Measurements from ENCODE around the gene PLP2.

Gene PLP2

DNA sequence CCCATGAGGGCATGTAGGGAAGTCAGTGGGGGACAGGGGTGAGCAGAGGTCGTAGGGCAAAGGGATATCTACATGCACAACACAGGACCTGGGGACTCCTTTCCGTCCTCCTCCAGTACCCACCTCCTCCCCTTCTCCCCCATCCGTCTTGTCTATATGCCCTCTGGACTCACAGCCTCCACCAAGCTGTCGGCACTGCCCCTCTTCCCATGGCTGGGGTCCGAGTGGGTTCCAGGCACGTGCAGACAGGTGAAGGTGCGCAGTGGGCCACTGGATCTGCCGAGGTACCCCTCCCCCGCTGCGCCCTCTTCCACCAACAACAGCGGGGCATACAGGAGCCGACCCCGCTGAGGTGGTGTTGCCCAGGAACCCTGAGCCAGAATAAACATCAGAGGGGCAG lies 33.7 kb downstream of the PLP2 start:
- Mint-ChIP-seq H3K36me3 (ENCODE audit: low read depth) (no peaks in the 10 kb centered on the region), H3K27me3 (no peaks in the 10 kb centered on the region), H3K4me1 (ENCODE audit: low read depth) (peaks cover 6% of the 10 kb centered on the region), H3K4me3 (no peak overlapping the region), H3K9me3 (no peaks in the 10 kb centered on the region), H3K27ac (no peak overlapping the region)

DNA sequence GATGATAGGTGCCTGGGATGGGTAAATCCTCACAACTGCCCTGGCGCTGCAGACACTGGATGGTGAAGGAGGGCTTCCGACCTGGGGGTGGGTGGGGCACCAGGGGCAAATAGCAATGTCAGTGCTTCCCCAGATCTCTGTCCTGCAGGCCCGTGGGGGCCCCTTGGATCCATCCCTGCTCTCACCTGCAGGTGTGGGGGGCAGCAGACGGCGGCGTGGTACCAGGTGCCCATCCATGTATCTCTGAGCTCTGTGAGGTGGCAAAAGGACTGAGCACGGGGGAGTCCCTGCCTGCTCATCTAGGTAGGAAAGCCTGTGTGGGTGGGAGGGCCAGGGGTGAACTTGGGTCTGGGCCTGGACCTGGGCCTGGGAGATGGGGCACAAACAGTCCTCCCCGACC lies 34.8 kb downstream of the PLP2 start:
- peaks cover 3% of the 10 kb centered on the region for H3K4me1 Mint-ChIP-seq (ENCODE audit: low read depth)
- no peaks in the 10 kb centered on the region for H3K9me3 Mint-ChIP-seq
- H3K4me3 Mint-ChIP-seq, result no peak overlapping the region
- no peaks in the 10 kb centered on the region for H3K27me3 Mint-ChIP-seq
- no peak overlapping the region for H3K27ac Mint-ChIP-seq
- no peaks in the 10 kb centered on the region for H3K36me3 Mint-ChIP-seq (ENCODE audit: low read depth)

DNA sequence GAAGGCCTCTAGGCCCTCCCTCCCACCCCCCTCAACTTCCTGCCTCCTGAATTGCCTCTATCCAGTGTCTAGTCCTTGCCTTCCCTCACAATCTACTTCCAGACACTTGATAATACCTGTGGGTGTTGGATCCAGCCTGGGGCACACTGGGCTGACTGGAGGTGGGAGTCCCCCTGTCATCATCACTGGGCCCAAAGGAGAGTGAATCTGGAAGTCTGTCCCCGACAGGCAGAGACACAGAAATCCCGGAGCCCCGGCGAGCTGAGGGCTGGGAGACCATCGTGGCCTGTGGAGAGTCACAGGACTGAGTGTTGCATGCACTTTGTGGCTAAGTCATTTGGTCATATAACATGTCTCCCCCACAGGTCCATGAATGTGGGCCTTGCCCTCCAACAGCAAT lies 36.7 kb downstream of the PLP2 start:
- Mint-ChIP-seq H3K27me3 (no peaks in the 10 kb centered on the region), H3K9me3 (no peaks in the 10 kb centered on the region), H3K4me3 (no peak overlapping the region), H3K36me3 (ENCODE audit: low read depth) (no peaks in the 10 kb centered on the region), H3K27ac (no peak overlapping the region), H3K4me1 (ENCODE audit: low read depth) (peaks cover 3% of the 10 kb centered on the region)

DNA sequence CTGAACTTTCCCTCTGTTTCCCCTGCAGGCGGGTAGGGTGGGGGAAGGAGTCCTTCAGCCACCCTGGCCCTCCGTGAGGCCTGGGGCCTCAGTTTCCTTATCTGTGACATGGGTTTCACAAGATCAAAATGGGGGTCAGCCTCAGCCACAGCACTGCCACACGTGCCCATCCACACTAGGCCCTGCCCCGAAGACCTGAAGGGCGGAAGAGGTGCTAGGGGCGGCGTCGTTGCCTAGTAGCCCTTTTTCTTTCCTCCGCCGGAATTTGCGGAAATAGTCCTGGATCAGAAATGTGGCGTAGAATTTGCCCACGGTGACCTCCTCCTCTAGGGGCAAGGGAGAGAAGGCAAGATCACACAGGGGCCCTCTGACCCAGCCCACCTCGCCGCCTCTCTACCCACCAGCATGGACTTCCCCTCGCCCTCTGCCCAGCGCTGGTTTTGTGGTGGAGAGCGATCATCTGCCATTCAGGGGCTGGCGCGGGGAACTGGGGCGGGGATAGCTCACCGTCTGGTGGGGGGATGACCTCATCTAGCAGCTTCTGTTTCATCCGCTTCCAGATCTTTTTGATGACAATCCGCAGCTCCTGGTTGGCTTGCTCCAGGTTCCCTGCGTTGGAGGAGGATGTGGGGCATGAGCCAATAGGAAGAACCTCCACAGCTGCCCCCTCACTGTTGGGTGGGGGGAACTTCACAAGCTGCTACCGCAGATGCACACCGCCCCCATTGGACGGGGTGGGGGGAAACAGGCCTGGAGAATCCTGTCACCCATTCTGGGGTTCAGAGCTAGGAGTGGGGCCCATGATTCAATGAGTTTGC lies 37.9 kb downstream of the PLP2 start:
- Mint-ChIP-seq H3K4me3 (peak overlapping the region; percentile 45), H3K4me1 (ENCODE audit: low read depth) (peaks cover 3% of the 10 kb centered on the region), H3K27ac (no peak overlapping the region), H3K36me3 (ENCODE audit: low read depth) (no peaks in the 10 kb centered on the region), H3K27me3 (no peaks in the 10 kb centered on the region), H3K9me3 (no peaks in the 10 kb centered on the region)

DNA sequence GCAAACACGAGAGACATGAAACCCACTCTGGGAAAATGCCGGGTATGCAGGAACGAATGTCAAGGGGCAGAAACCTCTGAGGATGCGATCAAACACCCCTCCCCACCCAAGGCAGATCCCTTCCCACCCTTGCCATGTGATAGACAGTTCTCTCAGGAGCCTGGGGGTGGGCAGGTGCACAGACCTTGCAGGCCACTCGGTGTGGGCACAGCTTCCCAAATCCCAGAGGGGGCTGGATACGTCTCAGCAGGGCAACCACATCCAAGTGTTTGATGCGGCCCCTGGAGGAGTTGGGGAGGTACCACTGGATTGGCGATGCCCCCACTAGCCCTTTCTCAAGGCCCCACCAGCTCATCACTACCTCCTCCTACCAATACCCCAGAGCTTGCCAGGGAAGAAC lies 38.7 kb downstream of the PLP2 start:
- no peaks in the 10 kb centered on the region for H3K9me3 Mint-ChIP-seq
- H3K36me3 Mint-ChIP-seq (ENCODE audit: low read depth), result no peaks in the 10 kb centered on the region
- no peak overlapping the region for H3K4me3 Mint-ChIP-seq
- no peaks in the 10 kb centered on the region for H3K27me3 Mint-ChIP-seq
- H3K4me1 Mint-ChIP-seq (ENCODE audit: low read depth), result peaks cover 3% of the 10 kb centered on the region
- no peak overlapping the region for H3K27ac Mint-ChIP-seq

DNA sequence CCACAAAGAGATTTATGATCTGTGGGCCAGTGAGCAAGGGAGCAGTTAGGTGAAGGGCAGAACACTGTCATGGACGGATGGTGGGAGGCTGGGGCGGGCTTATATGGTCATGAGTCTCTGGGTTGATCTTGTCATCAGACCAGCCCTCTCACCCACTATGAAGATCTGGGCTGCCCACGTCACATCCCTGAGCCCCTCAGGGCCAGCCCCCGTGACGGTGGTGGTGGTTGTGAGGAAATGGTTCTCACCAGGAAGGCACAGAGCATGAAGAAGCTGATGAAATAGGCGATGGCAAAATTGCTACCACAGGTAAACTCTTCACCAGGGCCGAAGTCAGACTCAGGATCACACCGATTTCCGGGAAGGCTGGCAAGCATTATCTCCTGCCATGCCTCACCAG lies 39.4 kb downstream of the PLP2 start:
- H3K9me3 Mint-ChIP-seq, result no peaks in the 10 kb centered on the region
- H3K4me1 Mint-ChIP-seq (ENCODE audit: low read depth), result peaks cover 3% of the 10 kb centered on the region
- H3K27me3 Mint-ChIP-seq, result no peaks in the 10 kb centered on the region
- H3K36me3 Mint-ChIP-seq (ENCODE audit: low read depth), result no peaks in the 10 kb centered on the region
- no peak overlapping the region for H3K4me3 Mint-ChIP-seq
- no peak overlapping the region for H3K27ac Mint-ChIP-seq

DNA sequence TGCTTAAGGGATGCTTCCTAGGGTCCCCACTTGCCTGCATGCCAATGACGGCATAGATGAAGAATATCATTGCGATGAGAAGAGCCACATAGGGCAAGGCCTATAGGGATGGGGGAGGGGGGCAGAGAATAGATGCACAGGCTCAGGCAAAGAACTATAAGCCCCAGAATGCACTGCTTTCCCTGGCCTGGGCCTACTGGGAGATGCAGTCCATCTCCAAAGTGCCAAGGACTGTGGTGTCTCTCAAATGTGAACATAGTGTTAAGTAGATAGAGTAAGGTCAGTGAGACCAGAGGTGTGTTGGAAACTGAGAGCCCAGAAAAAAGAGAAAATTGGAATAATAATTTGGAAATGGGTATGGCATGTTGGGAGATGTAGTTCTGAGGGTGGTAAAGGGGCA lies 40.5 kb downstream of the PLP2 start:
- Mint-ChIP-seq H3K27me3 (no peaks in the 10 kb centered on the region), H3K4me3 (no peak overlapping the region)

DNA sequence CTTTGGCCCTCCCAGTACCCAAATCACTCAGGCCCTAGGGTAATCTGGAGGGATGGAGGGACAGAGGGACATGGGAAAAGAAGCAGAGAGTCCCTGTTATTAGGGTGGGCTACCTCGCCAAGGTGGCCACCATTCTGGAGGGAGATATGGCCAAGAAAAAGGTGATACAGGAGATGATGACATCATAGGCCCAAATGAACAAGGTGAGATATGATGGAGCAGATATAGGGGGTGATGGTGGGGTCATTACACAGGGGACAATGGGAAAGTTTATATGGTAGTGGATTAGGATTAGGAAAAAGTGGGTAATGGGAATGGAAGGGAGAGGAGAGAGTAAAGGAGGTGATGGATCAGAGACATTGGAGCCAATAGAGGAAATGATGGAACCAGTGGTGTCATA lies 41.2 kb downstream of the PLP2 start:
- Mint-ChIP-seq H3K27ac (no peak overlapping the region), H3K27me3 (no peaks in the 10 kb centered on the region), H3K9me3 (no peaks in the 10 kb centered on the region)

More for the DNA sequence above, 40.5 kb downstream of the PLP2 start:
- H3K27ac Mint-ChIP-seq, result no peak overlapping the region
- H3K36me3 Mint-ChIP-seq (ENCODE audit: low read depth), result no peaks in the 10 kb centered on the region
- no peaks in the 10 kb centered on the region for H3K9me3 Mint-ChIP-seq
- peaks cover 3% of the 10 kb centered on the region for H3K4me1 Mint-ChIP-seq (ENCODE audit: low read depth)

DNA sequence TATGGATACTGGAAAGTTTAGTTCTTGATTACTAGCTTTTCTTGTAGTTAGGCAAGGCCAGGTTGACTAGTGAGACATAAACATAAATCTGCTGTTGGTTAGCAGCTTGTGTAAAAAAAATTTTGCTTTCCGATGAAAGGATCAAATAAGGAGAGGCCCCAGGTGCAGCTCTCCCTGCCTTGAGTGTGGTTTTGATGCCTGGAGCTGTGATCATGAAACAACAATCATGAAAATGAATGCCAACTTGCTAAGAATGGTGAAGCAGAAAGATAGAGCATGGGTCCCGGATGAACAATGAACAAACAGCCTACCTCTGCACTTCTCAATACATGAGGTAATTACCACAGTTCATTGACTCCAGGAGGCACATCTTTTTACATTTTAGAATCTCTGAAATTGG lies 42.7 kb downstream of the PLP2 start:
- no peaks in the 10 kb centered on the region for H3K4me1 Mint-ChIP-seq (ENCODE audit: low read depth)
- H3K27ac Mint-ChIP-seq, result no peak overlapping the region
- no peaks in the 10 kb centered on the region for H3K36me3 Mint-ChIP-seq (ENCODE audit: low read depth)
- H3K4me3 Mint-ChIP-seq, result no peak overlapping the region
- H3K9me3 Mint-ChIP-seq, result no peaks in the 10 kb centered on the region
- no peaks in the 10 kb centered on the region for H3K27me3 Mint-ChIP-seq

More for the DNA sequence above, 41.2 kb downstream of the PLP2 start:
- Mint-ChIP-seq H3K4me1 (ENCODE audit: low read depth) (peaks cover 3% of the 10 kb centered on the region), H3K36me3 (ENCODE audit: low read depth) (no peaks in the 10 kb centered on the region), H3K4me3 (no peak overlapping the region)

DNA sequence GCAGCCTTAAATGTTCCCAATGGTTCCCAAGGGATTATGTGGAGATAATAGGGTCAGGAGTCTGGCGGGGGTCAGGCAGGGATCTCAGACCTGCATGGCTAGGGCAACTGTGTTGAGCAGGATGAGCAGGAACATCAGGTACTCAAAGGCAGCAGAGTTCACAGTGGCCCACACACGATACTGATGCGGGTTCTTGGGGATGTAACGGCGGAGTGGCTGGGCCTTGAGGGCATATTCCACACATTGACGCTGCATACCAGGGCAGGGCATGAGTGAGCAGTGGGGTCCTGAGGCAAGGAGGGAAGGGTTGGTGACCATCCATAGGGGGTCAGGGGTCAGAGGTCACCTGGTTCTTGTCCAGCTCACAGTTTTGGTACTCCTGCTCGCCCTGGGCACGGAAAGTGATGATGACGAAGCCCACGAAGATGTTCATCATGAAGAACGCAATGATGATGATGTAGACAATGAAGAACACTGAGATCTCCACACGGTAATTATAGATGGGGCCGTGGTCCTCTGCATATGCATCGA lies 43.4 kb downstream of the PLP2 start:
- no peak overlapping the region for H3K4me3 Mint-ChIP-seq
- no peak overlapping the region for H3K27ac Mint-ChIP-seq
- H3K36me3 Mint-ChIP-seq (ENCODE audit: low read depth), result no peaks in the 10 kb centered on the region
- no peaks in the 10 kb centered on the region for H3K9me3 Mint-ChIP-seq
- H3K27me3 Mint-ChIP-seq, result no peaks in the 10 kb centered on the region
- H3K4me1 Mint-ChIP-seq (ENCODE audit: low read depth), result no peaks in the 10 kb centered on the region

DNA sequence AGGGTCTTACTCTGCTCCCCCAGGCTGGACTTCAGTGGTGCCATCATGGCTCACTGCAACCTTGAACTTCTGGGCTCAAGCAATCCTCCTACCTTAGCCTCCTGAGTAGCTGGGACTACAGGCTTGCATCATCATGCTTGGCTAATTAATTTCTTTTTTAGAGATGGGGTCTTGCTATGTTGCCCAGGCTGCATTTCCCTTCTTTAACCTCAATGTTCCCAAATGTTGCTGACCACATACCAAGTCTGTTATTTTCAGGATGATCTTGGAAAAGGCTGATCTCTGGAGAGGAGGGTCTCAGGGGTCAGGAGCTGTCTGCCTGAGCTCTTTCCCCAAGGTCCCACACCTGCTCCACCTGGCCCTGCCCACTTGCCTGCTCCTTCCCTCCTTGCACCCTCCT lies 48.4 kb downstream of the PLP2 start:
- Mint-ChIP-seq H3K36me3 (ENCODE audit: low read depth) (no peaks in the 10 kb centered on the region), H3K4me3 (no peak overlapping the region), H3K27me3 (no peaks in the 10 kb centered on the region), H3K4me1 (ENCODE audit: low read depth) (no peaks in the 10 kb centered on the region), H3K9me3 (no peaks in the 10 kb centered on the region), H3K27ac (no peak overlapping the region)

DNA sequence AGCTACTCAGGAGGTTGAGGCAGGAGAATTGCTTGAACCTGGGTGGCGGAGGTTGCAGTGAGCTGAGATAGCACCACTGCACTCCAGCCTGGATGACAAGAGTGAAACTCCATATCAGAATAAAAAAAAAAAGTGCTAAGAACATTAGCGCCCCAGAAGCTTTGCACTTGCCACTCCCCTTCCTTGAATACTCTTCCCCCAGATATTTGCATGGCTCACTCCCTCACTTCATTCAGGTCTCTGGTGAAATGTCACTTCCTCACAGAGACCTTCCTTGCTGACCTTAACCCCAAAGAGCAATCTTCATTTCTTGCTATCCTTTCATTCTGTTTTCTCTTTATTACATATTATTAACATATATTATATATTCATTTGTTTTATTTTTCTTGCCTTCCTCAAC lies 50.2 kb downstream of the PLP2 start:
- no peak overlapping the region for H3K27ac Mint-ChIP-seq
- H3K9me3 Mint-ChIP-seq, result no peaks in the 10 kb centered on the region
- H3K36me3 Mint-ChIP-seq (ENCODE audit: low read depth), result no peaks in the 10 kb centered on the region
- H3K4me1 Mint-ChIP-seq (ENCODE audit: low read depth), result no peaks in the 10 kb centered on the region
- H3K27me3 Mint-ChIP-seq, result no peaks in the 10 kb centered on the region
- no peak overlapping the region for H3K4me3 Mint-ChIP-seq

Measured in stimulated activated naive CD8-positive, alpha-beta T cell treated with anti-CD3 and anti-CD28 coated beads, Interleukin-15, Interleukin-2, amounts not matched to agents 100 ng/mL and 50 ng/mL, for 24 hours (primary cell).